Ascending aorta (tissue), 2 donors: ENCODE results near the gene ZBED1. TPM values are rescaled to one million over a fixed set of nuclear protein-coding genes. Genes with fewer than 3 reads are reported as not detected.
"Not testable (repeated sequence)": the region's sequence is repeated elsewhere in the genome, so short reads cannot be mapped to it uniquely, and the experiment has no call there.

ENCODE experiments used
- DNase-seq, 2 donors: peaks; one replicate each; pipeline ENCODE4 v3.0.0-alpha.2; 2019; ENCODE audit warnings: low spot score in 2 of 2
- H3K27ac ChIP-seq, 2 donors: fragments of 200-600 bp; sonication (generic); one replicate each; pipeline ENCODE4 v1.5.1; 2016 to 2017; ENCODE audit warnings: mild to moderate bottlenecking in 1 of 2
- H3K27me3 ChIP-seq: fragments of 200-600 bp; sonication (generic); one replicate; pipeline ENCODE4 v1.5.1; 2017
- H3K36me3 ChIP-seq, 2 donors: fragments of 200-600 bp; sonication (generic); one replicate each; pipeline ENCODE4 v1.5.1; 2016
- H3K4me1 ChIP-seq, 2 donors: fragments of 200-600 bp; sonication (generic); one replicate each; pipeline ENCODE4 v1.5.1; 2016 to 2017; ENCODE audit warnings: mild to moderate bottlenecking in 1 of 2
- H3K4me3 ChIP-seq, 2 donors: fragments of 200-600 bp; sonication (generic); one replicate each; pipeline ENCODE4 v1.5.1; 2016 to 2017; ENCODE audit warnings: mild to moderate bottlenecking in 1 of 2
- H3K9me3 ChIP-seq, 2 donors: fragments of 200-600 bp; sonication (generic); one replicate each; pipeline ENCODE4 v1.5.1; 2016
- CTCF ChIP-seq, 3 experiments: fragments of 200-600 bp in 2 of 3; fragments of 450-650 bp in 1 of 3; sonication (generic) in 2 of 3; IDR thresholded peaks; one replicate each; pipeline ENCODE4 v1.5.1; 2016 to 2019; ENCODE audit warnings: antibody characterized with exemption in 3 of 3, mild to moderate bottlenecking in 1 of 3, moderate library complexity in 1 of 3
- intact Hi-C: fragments of 100-400 bp; cut with DNase I; formaldehyde crosslinking; loops from one replicate; pipeline ENCODE4 v1.15.1; 2023
- total RNA-seq: library from RNA; depleted of rRNA; stranded (reverse); fragments of >200 nt; gene quantifications from one replicate; pipeline ENCODE4 v1.1.0, GENCODE V29; 2016

Gene ZBED1
- total RNA-seq, 1 donor from 2014 or later = 34.6 TPM

- no peak for TF ChIP-seq CTCF (IDR thresholded peaks at IDR 0.05)
- H3K27me3 ChIP-seq = no peaks in the 10 kb centered on the region
- H3K4me3 ChIP-seq = no peak overlapping the region
- H3K36me3 ChIP-seq = no peaks in the 10 kb centered on the region
- intact Hi-C loops = no loop called here
- DNase-seq = no peak
- no peaks in the 10 kb centered on the region for H3K9me3 ChIP-seq
- H3K27ac ChIP-seq = no peak overlapping the region
- H3K4me1 ChIP-seq = no peaks in the 10 kb centered on the region
These were observed 29.1 kb downstream of the ZBED1 start for GRCh38 chrX:2471641-2472040.

GRCh38 chrX:2471126-2471525 lies 29.6 kb downstream of the ZBED1 start:
- H3K27me3 ChIP-seq, DNase-seq, intact Hi-C loops: not testable (repeated sequence)

GRCh38 chrX:2469852-2470251 lies 30.9 kb downstream of the ZBED1 start:
- H3K27me3 ChIP-seq, H3K36me3 ChIP-seq, intact Hi-C loops, H3K27ac ChIP-seq, H3K9me3 ChIP-seq, H3K4me3 ChIP-seq, H3K4me1 ChIP-seq, DNase-seq: not testable (repeated sequence)

More at GRCh38 chrX:2471126-2471525, 29.6 kb downstream of the ZBED1 start:
- not testable (repeated sequence) for H3K9me3 ChIP-seq, H3K36me3 ChIP-seq, H3K4me3 ChIP-seq, H3K4me1 ChIP-seq, H3K27ac ChIP-seq

- Histone ChIP-seq H3K27ac (no peak overlapping the region), H3K4me3 (no peak overlapping the region), H3K36me3 (no peaks in the 10 kb centered on the region), H3K4me1 (no peaks in the 10 kb centered on the region), H3K9me3 (no peaks in the 10 kb centered on the region), H3K27me3 (no peaks in the 10 kb centered on the region)
- DNase-seq = no peak
- intact Hi-C loops = no loop called here
- TF ChIP-seq CTCF (IDR thresholded peaks at IDR 0.05) = no peak
These were observed 31.5 kb downstream of the ZBED1 start for GRCh38 chrX:2469196-2469685.

- Histone ChIP-seq H3K36me3 (no peaks in the 10 kb centered on the region), H3K9me3 (no peaks in the 10 kb centered on the region), H3K4me3 (no peak overlapping the region), H3K27ac (no peak overlapping the region), H3K4me1 (no peaks in the 10 kb centered on the region), H3K27me3 (no peaks in the 10 kb centered on the region)
- TF ChIP-seq CTCF (IDR thresholded peaks at IDR 0.05) = no peak
- intact Hi-C loops = no loop called here
- DNase-seq = no peak
These were observed 32.2 kb downstream of the ZBED1 start for GRCh38 chrX:2468261-2469195.

GRCh38 chrX:2466876-2467656 lies 33.7 kb downstream of the ZBED1 start:
- H3K27ac ChIP-seq = no peak overlapping the region
- no peak for TF ChIP-seq CTCF (IDR thresholded peaks at IDR 0.05)

More at GRCh38 chrX:2466876-2467656, 33.7 kb downstream of the ZBED1 start:
- Histone ChIP-seq H3K4me3 (no peak overlapping the region), H3K27me3 (no peaks in the 10 kb centered on the region), H3K4me1 (no peaks in the 10 kb centered on the region), H3K9me3 (no peaks in the 10 kb centered on the region), H3K36me3 (no peaks in the 10 kb centered on the region)
- intact Hi-C loops = no loop called here
- DNase-seq = no peak
